GM12878 (cell line): Measurements from ENCODE around the gene DTD2. TPM values are rescaled to one million over a fixed set of nuclear protein-coding genes. Genes with fewer than 3 reads are reported as not detected.
A peak's percentile ranks its signal among the peaks of the same experiment; 100 is the strongest.

Experiments
- BCL11A ChIP-seq: IDR thresholded peaks from 2 replicates; pipeline ENCODE4 v1.6.1; 2011; ENCODE audit warnings: low read depth, low read length
- BMI1 ChIP-seq: fragments of 450-650 bp; IDR thresholded peaks from 2 replicates; pipeline ENCODE4 v1.6.1; 2016; ENCODE audit warnings: mild to moderate bottlenecking, moderate library complexity, borderline replicate concordance
- CUX1 ChIP-seq: IDR thresholded peaks from 2 replicates; pipeline ENCODE4 v1.6.1; 2012; ENCODE audit warnings: improper control_type of control experiment, low read depth, low read length; ENCODE audit not compliant: insufficient replicate concordance
- GATAD2B ChIP-seq: fragments of 450-650 bp; conservative IDR thresholded peaks from 2 replicates; pipeline ENCODE4 v1.6.1; 2017; ENCODE audit warnings: low read depth, mild to moderate bottlenecking, moderate library complexity
- KLF5 ChIP-seq: fragments of 450-650 bp; IDR thresholded peaks from 2 replicates; pipeline ENCODE4 v1.6.1; 2014; ENCODE audit warnings: mild to moderate bottlenecking; ENCODE audit not compliant: partially characterized antibody
- MEF2B ChIP-seq: fragments of 450-650 bp; IDR thresholded peaks from 2 replicates; pipeline ENCODE4 v1.6.1; 2018; ENCODE audit warnings: mild to moderate bottlenecking, moderate library complexity; ENCODE audit not compliant: partially characterized antibody, poor library complexity, severe bottlenecking
- MTA2 ChIP-seq: fragments of 450-650 bp; IDR thresholded peaks from 2 replicates; pipeline ENCODE4 v1.6.1; 2016; ENCODE audit warnings: low read depth, mild to moderate bottlenecking, moderate library complexity
- NR2C2 ChIP-seq: IDR thresholded peaks from 2 replicates; pipeline ENCODE4 v1.6.1; 2011; ENCODE audit warnings: borderline replicate concordance, low read depth; ENCODE audit not compliant: control insufficient read depth, insufficient read length
- NR2F1 ChIP-seq: fragments of 450-650 bp; conservative IDR thresholded peaks from 2 replicates; pipeline ENCODE4 v1.6.1; 2017; ENCODE audit warnings: mild to moderate bottlenecking
- PBX3 ChIP-seq: IDR thresholded peaks from 2 replicates; pipeline ENCODE4 v1.6.1; 2011; ENCODE audit warnings: mild to moderate bottlenecking, low read depth, low read length, moderate library complexity; ENCODE audit not compliant: insufficient replicate concordance
- RBBP5 ChIP-seq: fragments of 200-600 bp; sonication (generic); conservative IDR thresholded peaks from 2 replicates; pipeline ENCODE4 v1.6.1; 2016
- TBL1XR1 ChIP-seq: IDR thresholded peaks from 2 replicates; pipeline ENCODE4 v1.6.1; 2012; ENCODE audit warnings: low read depth, low read length, improper control_type of control experiment
- YY1 ChIP-seq: IDR thresholded peaks from 2 replicates; pipeline ENCODE4 v1.6.1; 2011; ENCODE audit warnings: low read depth, mild to moderate bottlenecking, low read length
- polyA plus RNA-seq, 11 experiments: library from polyadenylated mRNA; depleted of rRNA in 4 of 11; unstranded in 6 of 11; stranded (reverse) in 5 of 11; fragments of >200 nt; fragmentation: Nextera tagmentation in 4 of 11; fragmentation: Illumina TruSeq in 1 of 11; extraction: Ambion mirVana in 4 of 11; extraction: Trizol in 1 of 11; gene quantifications; 1 replicate in 1 of 11; 2 replicates in 10 of 11; pipeline versions ENCODE4 v1.2.1 to v1.2.3, GENCODE V29; 2011 to 2016; ENCODE audit warnings: inconsistent platforms in 2 of 11, missing spikeins in 2 of 11, low read depth in 1 of 11
- total RNA-seq, 4 experiments: library from RNA; depleted of rRNA in 3 of 4; stranded (reverse); fragments of >200 nt in 3 of 4; fragmentation: Illumina TruSeq in 1 of 4; extraction: Trizol in 1 of 4; gene quantifications; 2 replicates each; pipeline versions ENCODE4 v1.2.1 to v1.2.3, GENCODE V29; 2013 to 2021
- TF ChIP-seq, protein P1 (sequence below): fragments of 450-650 bp; IDR thresholded peaks from 2 replicates; pipeline ENCODE4 v1.6.1; 2014; ENCODE audit warnings: mild to moderate bottlenecking
- TF ChIP-seq, protein P2 (sequence below): fragments of 450-650 bp; IDR thresholded peaks from 2 replicates; pipeline ENCODE4 v1.6.1; 2018; ENCODE audit warnings: borderline replicate concordance, mild to moderate bottlenecking; ENCODE audit not compliant: partially characterized antibody
- TF ChIP-seq, protein P3 (sequence below): fragments of 450-650 bp; IDR thresholded peaks from 2 replicates; pipeline ENCODE4 v1.6.1; 2018; ENCODE audit warnings: mild to moderate bottlenecking, low read depth, moderate library complexity; ENCODE audit not compliant: partially characterized antibody

Gene DTD2
- total and polyA plus RNA-seq, 10 of the 15 experiments (the other 5 are each of a cell fraction or from before 2014, with no cell fraction given), result 4.5 to 32.8 (median 15.9) TPM

DNA sequence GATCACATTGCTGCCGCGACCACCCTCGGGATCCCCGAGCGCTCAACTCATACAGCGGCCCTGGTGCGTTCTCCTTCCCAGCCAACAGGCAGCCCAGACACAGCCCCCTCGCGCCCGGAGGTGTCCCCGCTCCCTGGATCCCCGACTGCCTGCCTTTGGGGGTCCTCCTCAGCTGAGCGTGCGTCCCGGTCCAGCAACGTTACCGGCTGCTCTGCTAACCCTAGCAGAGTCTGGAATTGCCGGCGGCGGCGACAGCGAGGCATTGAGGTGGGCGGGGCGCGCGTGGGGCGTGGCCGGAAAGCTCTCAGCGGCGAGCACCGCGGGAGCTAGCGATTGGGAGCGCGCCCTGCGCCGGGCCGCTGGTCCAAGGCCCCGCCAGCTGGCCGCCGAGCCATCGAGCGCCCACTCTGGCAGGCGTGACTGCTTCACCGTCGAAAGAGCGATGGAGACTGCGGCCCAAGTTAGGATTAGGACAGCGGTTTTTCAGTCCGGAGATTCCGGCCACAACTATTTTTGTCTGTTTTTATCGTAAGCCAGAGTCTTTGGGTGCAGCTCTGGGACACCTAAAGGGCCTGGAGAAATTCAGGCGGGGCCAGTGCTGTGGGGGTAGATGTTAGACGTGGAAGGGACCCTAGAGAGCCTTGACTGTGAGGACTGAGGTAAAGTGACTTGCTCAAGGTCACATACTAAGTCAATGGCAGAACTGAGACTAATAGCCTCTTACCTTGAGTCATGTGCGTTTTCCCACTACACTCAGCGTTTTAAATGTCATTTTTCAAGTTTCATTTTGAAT, 36.8 kb downstream of the DTD2 start, which contains the start of gene HEATR5A (continued):
- TF ChIP-seq YY1, result peak; percentile 89
- peak; percentile 62 for TF ChIP-seq KLF5
- TF ChIP-seq NR2F1, result peak; percentile 10; the same call in 1 of the 2 replicates
- TF ChIP-seq BCL11A, result no peak
- TF ChIP-seq PBX3, result no peak
- TF ChIP-seq, protein P1, sequence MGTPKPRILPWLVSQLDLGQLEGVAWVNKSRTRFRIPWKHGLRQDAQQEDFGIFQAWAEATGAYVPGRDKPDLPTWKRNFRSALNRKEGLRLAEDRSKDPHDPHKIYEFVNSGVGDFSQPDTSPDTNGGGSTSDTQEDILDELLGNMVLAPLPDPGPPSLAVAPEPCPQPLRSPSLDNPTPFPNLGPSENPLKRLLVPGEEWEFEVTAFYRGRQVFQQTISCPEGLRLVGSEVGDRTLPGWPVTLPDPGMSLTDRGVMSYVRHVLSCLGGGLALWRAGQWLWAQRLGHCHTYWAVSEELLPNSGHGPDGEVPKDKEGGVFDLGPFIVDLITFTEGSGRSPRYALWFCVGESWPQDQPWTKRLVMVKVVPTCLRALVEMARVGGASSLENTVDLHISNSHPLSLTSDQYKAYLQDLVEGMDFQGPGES, result peak; percentile 14; the same call in 1 of the 2 replicates
- peak; percentile 89 for TF ChIP-seq NR2C2
- TF ChIP-seq TBL1XR1, result no peak
- TF ChIP-seq BMI1, result no peak
- TF ChIP-seq, protein P2, sequence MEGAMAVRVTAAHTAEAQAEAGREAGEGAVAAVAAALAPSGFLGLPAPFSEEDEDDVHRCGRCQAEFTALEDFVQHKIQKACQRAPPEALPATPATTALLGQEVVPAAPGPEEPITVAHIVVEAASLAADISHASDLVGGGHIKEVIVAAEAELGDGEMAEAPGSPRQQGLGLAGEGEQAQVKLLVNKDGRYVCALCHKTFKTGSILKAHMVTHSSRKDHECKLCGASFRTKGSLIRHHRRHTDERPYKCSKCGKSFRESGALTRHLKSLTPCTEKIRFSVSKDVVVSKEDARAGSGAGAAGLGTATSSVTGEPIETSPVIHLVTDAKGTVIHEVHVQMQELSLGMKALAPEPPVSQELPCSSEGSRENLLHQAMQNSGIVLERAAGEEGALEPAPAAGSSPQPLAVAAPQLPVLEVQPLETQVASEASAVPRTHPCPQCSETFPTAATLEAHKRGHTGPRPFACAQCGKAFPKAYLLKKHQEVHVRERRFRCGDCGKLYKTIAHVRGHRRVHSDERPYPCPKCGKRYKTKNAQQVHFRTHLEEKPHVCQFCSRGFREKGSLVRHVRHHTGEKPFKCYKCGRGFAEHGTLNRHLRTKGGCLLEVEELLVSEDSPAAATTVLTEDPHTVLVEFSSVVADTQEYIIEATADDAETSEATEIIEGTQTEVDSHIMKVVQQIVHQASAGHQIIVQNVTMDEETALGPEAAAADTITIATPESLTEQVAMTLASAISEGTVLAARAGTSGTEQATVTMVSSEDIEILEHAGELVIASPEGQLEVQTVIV, result peak; percentile 66
- peak; percentile 62; the same call in 1 of the 2 replicates for TF ChIP-seq GATAD2B
- TF ChIP-seq RBBP5, result no peak
- TF ChIP-seq, protein P3, sequence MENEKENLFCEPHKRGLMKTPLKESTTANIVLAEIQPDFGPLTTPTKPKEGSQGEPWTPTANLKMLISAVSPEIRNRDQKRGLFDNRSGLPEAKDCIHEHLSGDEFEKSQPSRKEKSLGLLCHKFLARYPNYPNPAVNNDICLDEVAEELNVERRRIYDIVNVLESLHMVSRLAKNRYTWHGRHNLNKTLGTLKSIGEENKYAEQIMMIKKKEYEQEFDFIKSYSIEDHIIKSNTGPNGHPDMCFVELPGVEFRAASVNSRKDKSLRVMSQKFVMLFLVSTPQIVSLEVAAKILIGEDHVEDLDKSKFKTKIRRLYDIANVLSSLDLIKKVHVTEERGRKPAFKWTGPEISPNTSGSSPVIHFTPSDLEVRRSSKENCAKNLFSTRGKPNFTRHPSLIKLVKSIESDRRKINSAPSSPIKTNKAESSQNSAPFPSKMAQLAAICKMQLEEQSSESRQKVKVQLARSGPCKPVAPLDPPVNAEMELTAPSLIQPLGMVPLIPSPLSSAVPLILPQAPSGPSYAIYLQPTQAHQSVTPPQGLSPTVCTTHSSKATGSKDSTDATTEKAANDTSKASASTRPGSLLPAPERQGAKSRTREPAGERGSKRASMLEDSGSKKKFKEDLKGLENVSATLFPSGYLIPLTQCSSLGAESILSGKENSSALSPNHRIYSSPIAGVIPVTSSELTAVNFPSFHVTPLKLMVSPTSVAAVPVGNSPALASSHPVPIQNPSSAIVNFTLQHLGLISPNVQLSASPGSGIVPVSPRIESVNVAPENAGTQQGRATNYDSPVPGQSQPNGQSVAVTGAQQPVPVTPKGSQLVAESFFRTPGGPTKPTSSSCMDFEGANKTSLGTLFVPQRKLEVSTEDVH, result no peak
- TF ChIP-seq MEF2B, result peak; percentile 19
- TF ChIP-seq MTA2, result no peak
- TF ChIP-seq CUX1, result peak; percentile 98
